ENCODE measurements around the gene TAL1. TPM values are rescaled to one million over a fixed set of nuclear protein-coding genes. Genes with fewer than 3 reads are reported as not detected.

TAL1 gene
- total and polyA plus RNA-seq, 2 donors from 2014 or later, result 3.1 to 6.5 TPM

GRCh38 chr1:47230692-47231300 is 1.2 kb downstream of the TAL1 start:
- FAIRE-seq, result no peak
- H3K36me3 ChIP-seq (ENCODE audit: control insufficient read depth in 2 of 3, insufficient read depth in 3 of 3, low read length in 3 of 3), result no peaks in the 10 kb centered on the region
- H3K9ac ChIP-seq (ENCODE audit: low read length in 3 of 3), result peak overlapping the region in 1 of 3 donors; percentile 28
- DNase-seq, result peak in 4 of 5 donors; percentile 39 to 59 (median 45)
- TF ChIP-seq CTCF (IDR thresholded peaks at IDR 0.05; ENCODE audit: borderline replicate concordance, extremely low read depth, insufficient read depth), result no peak
- intact Hi-C loops (cut with DNase I), result no loop called here
- peak overlapping the region; percentile 57 to 89 for H3K27ac ChIP-seq (ENCODE audit: low read depth in 2 of 2, low read length in 2 of 2)
- peaks cover 0 to 4% (median 0%) of the 10 kb centered on the region in 3 donors for H3K9me3 ChIP-seq (ENCODE audit: control insufficient read depth in 2 of 3, insufficient read depth in 1 of 3, low read length in 3 of 3)
- peaks cover 76% of the 10 kb centered on the region for H3K27me3 ChIP-seq (ENCODE audit: control insufficient read depth, insufficient read depth, low read length)
- peaks cover 0 to 11% (median 0%) of the 10 kb centered on the region in 3 donors for H3K4me1 ChIP-seq (ENCODE audit: control insufficient read depth in 2 of 3, insufficient read depth in 2 of 3, low read depth in 1 of 3, low read length in 3 of 3)
- peak overlapping the region; percentile 1 to 52 (median 32) for H3K4me3 ChIP-seq (ENCODE audit: low read length in 3 of 3)

DNA sequence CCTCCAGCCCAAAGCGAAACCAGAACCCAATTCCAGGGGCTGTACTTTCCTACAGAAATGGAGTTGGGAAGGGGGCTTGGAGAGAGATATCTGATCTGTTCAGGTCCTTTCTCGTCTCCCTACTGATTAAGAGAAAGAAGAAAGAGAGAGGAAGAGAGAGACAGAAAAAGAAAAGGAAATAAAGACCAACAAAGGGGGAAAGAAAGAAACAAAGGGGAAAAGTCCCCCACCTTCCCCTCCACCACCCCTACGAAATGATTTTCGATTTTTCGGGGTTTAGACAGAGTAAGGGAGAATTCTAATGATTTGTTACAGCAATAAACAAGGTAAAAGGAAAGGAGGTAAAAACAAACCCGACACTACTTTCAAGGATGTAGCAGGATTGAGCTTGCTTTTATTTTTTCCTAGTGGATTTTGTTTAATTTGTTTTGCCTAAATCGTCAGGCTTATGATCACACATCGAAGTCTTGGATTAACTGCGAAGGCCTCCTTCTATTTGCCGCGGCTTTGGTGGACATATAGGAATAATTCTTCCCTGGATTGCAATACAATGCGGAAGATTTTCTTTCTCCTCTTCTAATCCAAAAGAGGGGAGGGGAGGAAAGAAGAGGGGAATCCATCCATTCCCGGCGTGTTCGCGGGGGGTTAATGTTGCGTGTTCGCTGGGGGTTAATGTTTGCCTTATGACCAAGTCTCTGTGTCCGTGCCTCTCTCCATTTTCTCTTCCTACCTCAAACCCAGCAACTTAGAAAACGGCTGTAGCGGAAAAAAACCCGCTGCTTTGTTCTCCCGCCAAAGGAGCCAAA is 1.9 kb downstream of the TAL1 start:
- Histone ChIP-seq H3K4me1 (ENCODE audit: control insufficient read depth in 2 of 3, insufficient read depth in 2 of 3, low read depth in 1 of 3, low read length in 3 of 3) (peaks cover 0 to 11% (median 0%) of the 10 kb centered on the region in 3 donors), H3K9me3 (ENCODE audit: control insufficient read depth in 2 of 3, insufficient read depth in 1 of 3, low read length in 3 of 3) (peaks cover 0 to 4% (median 0%) of the 10 kb centered on the region in 3 donors), H3K27ac (ENCODE audit: low read depth in 2 of 2, low read length in 2 of 2) (peak overlapping the region; percentile 38 to 89), H3K27me3 (ENCODE audit: control insufficient read depth, insufficient read depth, low read length) (peaks cover 75% of the 10 kb centered on the region), H3K36me3 (ENCODE audit: control insufficient read depth in 2 of 3, insufficient read depth in 3 of 3, low read length in 3 of 3) (no peaks in the 10 kb centered on the region), H3K4me3 (ENCODE audit: low read length in 3 of 3) (peak overlapping the region; percentile 1 to 52 (median 46)), H3K9ac (ENCODE audit: low read length in 3 of 3) (peak overlapping the region in 1 of 3 donors; percentile 28)
- DNase-seq, result peak in 4 of 5 donors; percentile 31 to 60 (median 42)
- intact Hi-C loops (cut with DNase I), result no loop called here
- TF ChIP-seq CTCF (IDR thresholded peaks at IDR 0.05; ENCODE audit: borderline replicate concordance, extremely low read depth, insufficient read depth), result no peak
- no peak for FAIRE-seq

GRCh38 chr1:47229031-47229885 is 2.8 kb downstream of the TAL1 start:
- TF ChIP-seq CTCF (IDR thresholded peaks at IDR 0.05; ENCODE audit: borderline replicate concordance, extremely low read depth, insufficient read depth), result no peak
- H3K9ac ChIP-seq (ENCODE audit: low read length in 3 of 3), result peak overlapping the region in 1 of 3 donors; percentile 28
- peak in 3 of 5 donors; percentile 20 to 51 (median 47) for DNase-seq
- peak overlapping the region in 2 of 3 donors; percentile 46 to 52 for H3K4me3 ChIP-seq (ENCODE audit: low read length in 3 of 3)
- peaks cover 79% of the 10 kb centered on the region for H3K27me3 ChIP-seq (ENCODE audit: control insufficient read depth, insufficient read depth, low read length)
- FAIRE-seq, result no peak
- H3K36me3 ChIP-seq (ENCODE audit: control insufficient read depth in 2 of 3, insufficient read depth in 3 of 3, low read length in 3 of 3), result no peaks in the 10 kb centered on the region
- H3K4me1 ChIP-seq (ENCODE audit: control insufficient read depth in 2 of 3, insufficient read depth in 2 of 3, low read depth in 1 of 3, low read length in 3 of 3), result peaks cover 0 to 13% (median 0%) of the 10 kb centered on the region in 3 donors
- H3K9me3 ChIP-seq (ENCODE audit: control insufficient read depth in 2 of 3, insufficient read depth in 1 of 3, low read length in 3 of 3), result peaks cover 0 to 4% (median 0%) of the 10 kb centered on the region in 3 donors
- intact Hi-C loops (cut with DNase I), result no loop called here
- peak overlapping the region; percentile 41 to 71 for H3K27ac ChIP-seq (ENCODE audit: low read depth in 2 of 2, low read length in 2 of 2)

All from kidney (tissue), 14 donors.